ENCODE measurements around the gene KPNA2.

The KPNA2 gene

DNA sequence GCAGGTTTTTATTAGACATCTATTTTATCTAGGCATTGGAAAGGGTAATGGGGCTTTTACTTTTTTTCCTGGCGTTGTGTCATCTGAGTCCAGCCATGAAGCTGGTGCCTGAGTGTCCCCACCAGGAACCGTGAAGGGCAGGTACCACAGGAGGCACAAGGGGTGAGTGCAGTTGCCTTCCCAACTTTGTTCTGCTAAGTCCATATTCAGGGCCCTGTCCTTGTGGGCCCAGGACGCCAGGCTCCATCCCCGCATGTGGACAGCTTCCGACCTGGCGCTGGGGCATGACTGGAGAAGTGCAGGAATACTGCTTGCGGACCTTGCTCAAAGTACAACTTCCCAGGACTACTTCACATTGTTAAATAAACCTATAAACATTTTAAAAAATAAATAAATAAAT, 60.6 kb downstream of the KPNA2 start:
- 95 to 98% methylated on average over 7 of the region's 7 CpGs for WGBS, 2 experiments
- Histone ChIP-seq H3K36me3 (ENCODE audit: control insufficient read depth, insufficient read depth, low read length) (no peaks in the 10 kb centered on the region), H3K27me3 (ENCODE audit: control insufficient read depth, insufficient read depth, low read length, poor library complexity, severe bottlenecking) (peaks cover 11% of the 10 kb centered on the region), H3K4me3 (ENCODE audit: insufficient read depth, low read depth, low read length) (no peak overlapping the region), H3K4me1 (ENCODE audit: control insufficient read depth, insufficient read depth, low read length) (no peaks in the 10 kb centered on the region), H3K27ac (ENCODE audit: insufficient read depth, low read depth, low read length, poor library complexity, severe bottlenecking) (no peak overlapping the region), H3K9me3 (ENCODE audit: control insufficient read depth, low read length) (no peaks in the 10 kb centered on the region)
